ENCODE measurements around the gene NFATC2. TPM values are rescaled to one million over a fixed set of nuclear protein-coding genes. Genes with fewer than 3 reads are reported as not detected.

The NFATC2 gene
- total RNA-seq, 4 donors from 2014 or later, result 4.4 to 38.0 (median 13.6) TPM

DNA sequence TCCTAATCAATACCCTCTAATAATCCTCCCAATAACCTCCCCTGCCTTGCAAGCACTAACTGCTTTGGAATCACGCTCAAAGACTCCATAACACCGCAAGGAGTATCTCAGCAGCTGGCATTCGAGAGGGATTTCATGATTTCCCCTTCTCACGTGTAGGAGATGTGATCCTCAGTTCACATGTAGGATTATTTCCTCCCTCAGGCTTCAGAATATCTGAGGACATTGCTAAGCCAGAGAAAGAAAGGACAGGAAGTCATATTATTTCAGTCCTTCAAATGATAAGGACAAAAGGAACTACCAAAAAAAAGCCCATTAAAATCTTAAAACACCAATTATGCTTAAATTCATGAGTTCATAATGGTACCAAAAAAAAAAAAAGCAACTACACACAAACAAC is 122.9 kb downstream of the NFATC2 start:
- no peaks in the 10 kb centered on the region for H3K27me3 ChIP-seq
- no peak overlapping the region for H3K4me3 ChIP-seq
- H3K4me1 ChIP-seq, result peaks cover 0 to 31% (median 8%) of the 10 kb centered on the region in 4 donors
- H3K27ac ChIP-seq, result peak overlapping the region in 1 of 4 donors; percentile 19
- H3K36me3 ChIP-seq, result no peaks in the 10 kb centered on the region
- H3K9me3 ChIP-seq, result no peaks in the 10 kb centered on the region
- no peak for DNase-seq
- TF ChIP-seq, protein P1, sequence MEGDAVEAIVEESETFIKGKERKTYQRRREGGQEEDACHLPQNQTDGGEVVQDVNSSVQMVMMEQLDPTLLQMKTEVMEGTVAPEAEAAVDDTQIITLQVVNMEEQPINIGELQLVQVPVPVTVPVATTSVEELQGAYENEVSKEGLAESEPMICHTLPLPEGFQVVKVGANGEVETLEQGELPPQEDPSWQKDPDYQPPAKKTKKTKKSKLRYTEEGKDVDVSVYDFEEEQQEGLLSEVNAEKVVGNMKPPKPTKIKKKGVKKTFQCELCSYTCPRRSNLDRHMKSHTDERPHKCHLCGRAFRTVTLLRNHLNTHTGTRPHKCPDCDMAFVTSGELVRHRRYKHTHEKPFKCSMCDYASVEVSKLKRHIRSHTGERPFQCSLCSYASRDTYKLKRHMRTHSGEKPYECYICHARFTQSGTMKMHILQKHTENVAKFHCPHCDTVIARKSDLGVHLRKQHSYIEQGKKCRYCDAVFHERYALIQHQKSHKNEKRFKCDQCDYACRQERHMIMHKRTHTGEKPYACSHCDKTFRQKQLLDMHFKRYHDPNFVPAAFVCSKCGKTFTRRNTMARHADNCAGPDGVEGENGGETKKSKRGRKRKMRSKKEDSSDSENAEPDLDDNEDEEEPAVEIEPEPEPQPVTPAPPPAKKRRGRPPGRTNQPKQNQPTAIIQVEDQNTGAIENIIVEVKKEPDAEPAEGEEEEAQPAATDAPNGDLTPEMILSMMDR (IDR thresholded peaks at IDR 0.05), result no peak
- TF ChIP-seq POLR2A (IDR thresholded peaks at IDR 0.05), result no peak

- Histone ChIP-seq H3K27me3 (no peaks in the 10 kb centered on the region), H3K36me3 (no peaks in the 10 kb centered on the region), H3K4me3 (no peak overlapping the region), H3K9me3 (no peaks in the 10 kb centered on the region), H3K4me1 (peaks cover 0 to 31% (median 8%) of the 10 kb centered on the region in 4 donors), H3K27ac (peak overlapping the region in 1 of 4 donors; percentile 19)
- no peak for DNase-seq
- TF ChIP-seq, protein P1 (IDR thresholded peaks at IDR 0.05), result no peak
- TF ChIP-seq POLR2A (IDR thresholded peaks at IDR 0.05), result no peak
These were observed 123.3 kb downstream of the NFATC2 start for GRCh38 chr20:51419231-51419630.

DNA sequence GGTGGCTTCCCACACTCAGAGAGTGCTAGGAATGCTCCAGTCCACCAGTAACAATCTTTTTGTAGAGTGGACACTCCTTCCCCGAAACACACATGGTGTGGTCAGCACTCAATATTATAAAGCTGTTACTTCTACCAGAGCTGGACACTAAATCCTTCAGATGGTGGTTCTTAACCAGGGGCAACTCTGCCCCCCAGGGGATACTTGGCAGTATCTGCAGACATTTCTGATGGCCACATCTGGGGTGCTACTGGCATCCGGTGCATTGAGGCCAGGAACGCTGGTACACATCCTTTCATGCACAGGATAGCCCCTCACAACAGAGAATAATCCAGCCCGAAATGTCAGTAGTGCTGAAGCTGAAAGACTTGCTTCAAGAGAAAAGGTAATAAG is 124.4 kb downstream of the NFATC2 start:
- DNase-seq, result no peak
- TF ChIP-seq, protein P1 (IDR thresholded peaks at IDR 0.05), result no peak
- TF ChIP-seq POLR2A (IDR thresholded peaks at IDR 0.05), result no peak
- Histone ChIP-seq H3K27me3 (no peaks in the 10 kb centered on the region), H3K9me3 (no peaks in the 10 kb centered on the region), H3K4me1 (peaks cover 0 to 37% (median 11%) of the 10 kb centered on the region in 4 donors), H3K4me3 (no peak overlapping the region), H3K27ac (peak overlapping the region in 1 of 4 donors; percentile 77), H3K36me3 (no peaks in the 10 kb centered on the region)

- no peaks in the 10 kb centered on the region for H3K27me3 ChIP-seq
- H3K36me3 ChIP-seq, result no peaks in the 10 kb centered on the region
- no peak for DNase-seq
- TF ChIP-seq, protein P1 (IDR thresholded peaks at IDR 0.05), result no peak
- TF ChIP-seq POLR2A (IDR thresholded peaks at IDR 0.05), result no peak
- peak overlapping the region; percentile 37 to 77 (median 48) for H3K27ac ChIP-seq
- no peak overlapping the region for H3K4me3 ChIP-seq
- H3K9me3 ChIP-seq, result no peaks in the 10 kb centered on the region
- H3K4me1 ChIP-seq, result peaks cover 0 to 40% (median 15%) of the 10 kb centered on the region in 4 donors
These were observed 125.0 kb downstream of the NFATC2 start for GRCh38 chr20:51417250-51418136.

- H3K9me3 ChIP-seq, result no peaks in the 10 kb centered on the region
- no peak for DNase-seq
- peak overlapping the region; percentile 37 to 77 (median 48) for H3K27ac ChIP-seq
- H3K27me3 ChIP-seq, result no peaks in the 10 kb centered on the region
- TF ChIP-seq, protein P1 (IDR thresholded peaks at IDR 0.05), result no peak
- TF ChIP-seq POLR2A (IDR thresholded peaks at IDR 0.05), result no peak
- no peaks in the 10 kb centered on the region for H3K36me3 ChIP-seq
- H3K4me1 ChIP-seq, result peaks cover 0 to 40% (median 19%) of the 10 kb centered on the region in 4 donors
- H3K4me3 ChIP-seq, result no peak overlapping the region
These were observed 125.8 kb downstream of the NFATC2 start for GRCh38 chr20:51416532-51417249.

Data from Peyer's patch (tissue), 4 donors.